Common myeloid progenitor, CD34-positive (primary cell): ENCODE results near the gene NIPSNAP2.
"Not testable (repeated sequence)": the region's sequence is repeated elsewhere in the genome, so short reads cannot be mapped to it uniquely, and the experiment has no call there.

Experiments used
- CTCF ChIA-PET: fragments of 350-600 bp; sonication (Branson Sonifier 250); formaldehyde crosslinking; loops from one replicate; lab custom pipeline; 2021; ENCODE audit warnings: antibody characterized with exemption; lab: Charles Lee
- POLR2A ChIA-PET: fragments of 350-600 bp; sonication (Branson Sonifier 250); formaldehyde crosslinking; loops from one replicate; lab custom pipeline; 2021; ENCODE audit warnings: antibody characterized with exemption; lab: Charles Lee
- DNase-seq, 3 donors: peaks; one replicate each; pipeline versions ENCODE4 v3.0.0 to v3.0.0-alpha.2; 2013
- H3K27ac ChIP-seq, 2 experiments: 1 replicate in 1 of 2; 2 replicates in 1 of 2; pipeline ENCODE4 v1.7.0; 2013; ENCODE audit warnings: inconsistent platforms in 2 of 2, low read length in 2 of 2, mild to moderate bottlenecking in 2 of 2, low read depth in 1 of 2, moderate library complexity in 1 of 2; ENCODE audit not compliant: severe bottlenecking in 2 of 2, insufficient read depth in 1 of 2, poor library complexity in 1 of 2
- H3K27me3 ChIP-seq, 5 experiments: replicated peaks in 2 of 5; 1 replicate in 3 of 5; 2 replicates in 2 of 5; pipeline versions ENCODE4 v1.6.1 to v1.7.0; 2013; ENCODE audit warnings: low read length in 4 of 5, mild to moderate bottlenecking in 2 of 5, moderate library complexity in 2 of 5, inconsistent platforms in 1 of 5; ENCODE audit not compliant: insufficient read depth in 5 of 5, control insufficient read depth in 4 of 5
- H3K36me3 ChIP-seq, 4 experiments: 1 replicate in 2 of 4; 2 replicates in 2 of 4; pipeline versions ENCODE4 v1.6.1 to v1.7.0; 2013; ENCODE audit warnings: low read length in 3 of 4, control low read depth in 1 of 4, mild to moderate bottlenecking in 1 of 4; ENCODE audit not compliant: control insufficient read depth in 4 of 4, insufficient read depth in 4 of 4
- H3K4me1 ChIP-seq, 4 experiments: 1 replicate in 3 of 4; 2 replicates in 1 of 4; pipeline versions ENCODE4 v1.6.1 to v1.7.1; 2013; ENCODE audit warnings: low read length in 3 of 4, mild to moderate bottlenecking in 3 of 4, control low read depth in 1 of 4, inconsistent platforms in 1 of 4, moderate library complexity in 1 of 4; ENCODE audit not compliant: control insufficient read depth in 4 of 4, insufficient read depth in 4 of 4; ENCODE audit errors: control extremely low read depth in 1 of 4
- H3K4me3 ChIP-seq, 7 experiments: 1 replicate in 4 of 7; 2 replicates in 3 of 7; pipeline versions ENCODE4 v1.5.1 to v1.7.0; 2013; ENCODE audit warnings: mild to moderate bottlenecking in 7 of 7, low read length in 6 of 7, moderate library complexity in 6 of 7, inconsistent platforms in 2 of 7, low read depth in 2 of 7, control low read depth in 1 of 7; ENCODE audit not compliant: insufficient read depth in 4 of 7, control insufficient read depth in 1 of 7; ENCODE audit errors: extremely low read depth in 1 of 7
- H3K9me3 ChIP-seq, 5 experiments: 1 replicate in 4 of 5; 2 replicates in 1 of 5; pipeline versions ENCODE4 v1.6.1 to v1.7.1; 2013; ENCODE audit warnings: low read length in 4 of 5, mild to moderate bottlenecking in 2 of 5, inconsistent platforms in 1 of 5, low read depth in 1 of 5, moderate library complexity in 1 of 5; ENCODE audit not compliant: control insufficient read depth in 4 of 5, insufficient read depth in 2 of 5; ENCODE audit errors: control extremely low read depth in 1 of 5
- WGBS: methylation state at CpG from one replicate; pipeline ENCODE4 v1.1.5; 2013; ENCODE audit not compliant: insufficient coverage; 5-methylcytosine and 5-hydroxymethylcytosine counted together

Gene NIPSNAP2

DNA sequence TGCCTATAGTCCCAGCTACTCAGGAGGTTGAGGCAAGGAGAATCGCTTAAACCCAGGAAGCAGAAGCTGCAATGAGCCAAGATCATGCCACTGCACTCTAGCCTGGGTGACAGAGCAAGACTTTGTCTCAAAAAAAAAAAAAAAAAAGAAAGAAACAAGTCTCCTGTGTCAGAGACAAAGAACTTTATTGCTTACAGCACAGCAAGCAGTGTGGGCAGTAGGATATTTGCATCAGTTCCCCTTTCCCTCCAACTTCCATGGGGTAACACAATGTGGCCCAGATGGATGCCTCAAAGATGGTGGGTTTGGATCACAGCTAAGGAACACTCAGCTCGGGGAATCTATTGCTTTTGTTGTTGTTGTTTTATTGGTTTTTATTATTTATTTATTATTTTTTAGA is 81.4 kb downstream of the NIPSNAP2 start:
- H3K9me3 ChIP-seq, H3K27ac ChIP-seq, DNase-seq, CTCF ChIA-PET, POLR2A ChIA-PET, H3K36me3 ChIP-seq, H3K27me3 ChIP-seq, H3K4me3 ChIP-seq: not testable (repeated sequence)
- WGBS, result 100% methylated on average over 1 of the region's 2 CpGs
- H3K4me1 ChIP-seq, result peaks cover 2 to 12% (median 8%) of the 10 kb centered on the region in 4 experiments

DNA sequence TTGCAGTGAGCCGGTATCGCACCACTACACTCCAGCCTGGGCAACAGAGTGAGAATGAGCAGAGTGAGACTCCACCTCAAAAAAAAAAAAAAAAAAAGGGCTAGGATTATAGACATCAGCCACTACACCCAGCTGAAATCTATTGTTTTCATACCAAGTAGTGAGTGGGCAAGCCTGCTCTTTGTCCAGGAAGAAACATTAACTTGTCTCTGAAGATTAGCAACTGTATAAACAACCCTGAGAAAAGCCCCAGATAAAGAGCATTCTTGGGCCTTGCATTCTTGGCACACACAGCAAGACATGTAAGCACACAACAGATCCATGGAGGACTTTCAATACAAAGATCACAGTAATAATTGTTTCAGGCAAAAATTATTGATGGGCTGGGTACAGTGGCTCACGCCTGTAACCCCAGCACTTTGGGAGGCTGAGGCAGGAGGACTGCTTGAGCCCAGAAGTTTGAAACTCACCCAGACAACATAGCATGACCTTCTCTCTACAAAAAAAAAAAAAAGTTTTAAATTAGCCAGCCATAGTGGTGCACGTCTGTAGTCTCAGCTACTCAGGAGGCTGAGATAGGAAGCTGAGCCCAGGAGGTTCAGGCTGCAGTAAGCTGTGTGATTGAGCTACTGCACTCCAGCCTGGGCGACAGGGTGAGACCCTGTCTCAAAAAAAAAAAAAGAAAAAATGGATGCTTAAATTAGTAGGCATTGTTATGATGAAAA is 82.5 kb downstream of the NIPSNAP2 start:
- H3K27me3 ChIP-seq, result no peaks in the 10 kb centered on the region
- peaks cover 5 to 16% (median 11%) of the 10 kb centered on the region in 4 experiments for H3K4me1 ChIP-seq
- ChIA-PET CTCF (interaction anchor here (0.6 to 0.8 kb wide), 3 partner anchors 13 to 1417 kb away, joined by 3 to 5 read pairs (median 3); no protein-coding TSS in a partner anchor), POLR2A (interaction anchor here (0.6 kb wide), 1 partner anchor 599 kb away, joined by 4 read pairs; no protein-coding TSS in a partner anchor)
- peak in 1 of 3 donors; percentile 22 for DNase-seq
- H3K27ac ChIP-seq, result peak overlapping the region in 1 of 2 experiments; percentile 25
- 91% methylated on average over 1 of the region's 5 CpGs for WGBS
- H3K4me3 ChIP-seq, result no peak overlapping the region
- H3K9me3 ChIP-seq, result no peaks in the 10 kb centered on the region
- H3K36me3 ChIP-seq, result peaks cover 0 to 10% (median 4%) of the 10 kb centered on the region in 4 experiments

DNA sequence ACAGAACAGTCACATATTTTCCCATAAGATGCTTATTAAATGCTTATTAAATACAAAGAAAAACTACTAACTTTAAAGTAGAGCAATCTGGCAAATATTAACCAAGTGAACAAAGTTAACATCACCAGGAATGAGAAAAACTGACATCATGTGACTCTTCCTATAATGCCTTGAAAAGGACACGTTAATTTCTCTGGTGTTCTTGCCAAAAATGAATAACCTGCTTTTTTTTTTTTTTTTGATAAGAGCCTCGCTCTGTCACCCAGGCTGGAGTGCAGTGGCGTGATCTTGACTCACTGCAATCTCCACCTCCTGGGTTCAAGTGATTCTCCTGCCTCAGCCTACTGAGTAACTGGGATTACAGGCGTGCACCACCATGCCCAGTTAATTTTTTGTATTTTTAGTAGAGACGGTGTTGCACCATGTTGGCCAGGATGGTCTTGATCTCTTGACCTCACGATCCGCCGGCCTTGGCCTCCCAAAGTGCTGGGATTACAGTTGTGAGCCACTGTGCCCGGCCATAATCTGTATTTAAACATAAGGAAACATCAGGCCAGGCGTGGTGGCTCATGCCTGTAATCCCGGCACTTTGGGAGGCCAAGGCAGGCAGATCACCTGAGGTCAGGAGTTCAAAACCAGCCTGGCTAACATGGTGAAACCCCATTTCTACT is 83.2 kb downstream of the NIPSNAP2 start:
- Histone ChIP-seq H3K4me1 (peaks cover 5 to 22% (median 17%) of the 10 kb centered on the region in 4 experiments), H3K27ac (peak overlapping the region in 1 of 2 experiments; percentile 25)
- not testable (repeated sequence) for H3K9me3 ChIP-seq, H3K27me3 ChIP-seq, H3K4me3 ChIP-seq, DNase-seq, H3K36me3 ChIP-seq
- POLR2A ChIA-PET, result interaction anchor here (0.6 kb wide), 1 partner anchor 599 kb away, joined by 4 read pairs; no protein-coding TSS in a partner anchor
- 95% methylated on average over 9 of the region's 11 CpGs for WGBS
- CTCF ChIA-PET, result interaction anchor here (0.7 kb wide), 1 partner anchor 1418 kb away, joined by 5 read pairs; no protein-coding TSS in a partner anchor

DNA sequence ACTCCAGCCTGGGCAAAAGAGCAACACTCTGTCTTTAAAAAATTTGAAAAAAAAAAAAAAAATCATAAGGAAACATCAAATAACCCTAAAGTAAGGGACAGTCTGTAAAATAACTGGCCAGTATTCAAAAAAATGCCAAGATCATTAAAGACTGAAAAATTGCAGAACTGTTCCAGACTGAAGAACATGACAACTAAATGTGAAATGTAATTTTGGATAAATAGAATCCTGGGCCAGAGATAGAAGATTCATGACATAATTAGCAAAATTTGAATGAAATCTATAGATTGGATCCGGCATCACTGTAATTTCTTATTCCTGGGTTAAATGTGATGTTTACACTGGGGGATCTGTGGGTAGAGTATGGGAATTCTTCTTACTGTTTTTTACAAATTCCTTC is 83.9 kb downstream of the NIPSNAP2 start:
- no peak for DNase-seq
- Histone ChIP-seq H3K27me3 (no peaks in the 10 kb centered on the region), H3K4me1 (peaks cover 5 to 28% (median 20%) of the 10 kb centered on the region in 4 experiments), H3K36me3 (peaks cover 0 to 4% (median 0%) of the 10 kb centered on the region in 4 experiments), H3K4me3 (no peak overlapping the region), H3K27ac (no peak overlapping the region), H3K9me3 (no peaks in the 10 kb centered on the region)
- no CpG with 5 or more reads among the region's 1 CpG for WGBS
- CTCF ChIA-PET, result interaction anchor here (1.5 kb wide), 1 partner anchor 14 kb away, joined by 3 read pairs; no protein-coding TSS in a partner anchor
- POLR2A ChIA-PET, result no interaction called here

DNA sequence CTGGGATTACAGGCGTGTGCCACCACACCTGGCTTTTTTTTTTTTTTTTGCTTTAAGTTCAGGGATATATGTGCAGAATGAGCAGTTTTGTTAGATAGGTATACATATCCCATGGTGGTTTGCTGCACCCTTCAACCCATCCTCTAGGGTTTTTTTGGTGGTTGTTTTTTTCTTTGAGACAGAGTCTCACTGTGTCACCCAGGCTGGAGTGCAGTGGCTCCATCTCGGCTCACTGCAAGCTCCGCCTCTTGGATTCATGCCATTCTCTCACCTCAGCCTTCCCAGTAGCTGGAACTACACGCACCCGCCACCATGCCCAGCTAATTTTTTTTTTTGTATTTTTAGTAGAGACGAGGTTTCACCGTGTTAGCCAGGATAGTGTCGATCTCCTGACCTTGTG is 84.4 kb downstream of the NIPSNAP2 start:
- POLR2A ChIA-PET, H3K36me3 ChIP-seq, H3K9me3 ChIP-seq, H3K27me3 ChIP-seq, H3K4me3 ChIP-seq, H3K27ac ChIP-seq: not testable (repeated sequence)
- 89% methylated on average over 6 of the region's 8 CpGs for WGBS
- peaks cover 5 to 32% (median 21%) of the 10 kb centered on the region in 4 experiments for H3K4me1 ChIP-seq
- DNase-seq, result peak in 1 of 3 donors; percentile 12
- CTCF ChIA-PET, result interaction anchor here (1.5 kb wide), 1 partner anchor 15 kb away, joined by 3 read pairs; no protein-coding TSS in a partner anchor
